Uterus (tissue), 4 donors: Measurements from ENCODE around the gene PTPRM. TPM values are rescaled to one million over a fixed set of nuclear protein-coding genes. Genes with fewer than 3 reads are reported as not detected.

ENCODE experiments used
- DNase-seq, 2 donors: peaks; one replicate each; pipeline ENCODE4 v3.0.0-alpha.2; 2019 to 2020
- H3K27ac ChIP-seq, 2 donors: fragments of 200-600 bp; sonication (generic); 1 replicate in 1 of 2; 2 replicates in 1 of 2; pipeline ENCODE4 v1.5.1; 2016 to 2018
- H3K27me3 ChIP-seq, 2 donors: fragments of 200-600 bp; sonication (generic); one replicate each; pipeline ENCODE4 v1.5.1; 2018 to 2019; ENCODE audit warnings: control low read depth in 1 of 2
- H3K36me3 ChIP-seq, 2 donors: fragments of 200-600 bp; sonication (generic); one replicate each; pipeline ENCODE4 v1.5.1; 2019; ENCODE audit warnings: control low read depth in 1 of 2
- H3K4me1 ChIP-seq, 2 donors: fragments of 200-600 bp; sonication (generic); one replicate each; pipeline ENCODE4 v1.5.1; 2018 to 2019; ENCODE audit warnings: control low read depth in 1 of 2
- H3K4me3 ChIP-seq, 2 donors: fragments of 200-600 bp; sonication (generic); 1 replicate in 1 of 2; 2 replicates in 1 of 2; pipeline ENCODE4 v1.5.1; 2018 to 2019; ENCODE audit warnings: mild to moderate bottlenecking in 1 of 2
- H3K9me3 ChIP-seq, 2 donors: fragments of 200-600 bp; sonication (generic); one replicate each; pipeline ENCODE4 v1.5.1; 2019; ENCODE audit warnings: control low read depth in 1 of 2
- CTCF ChIP-seq, 4 experiments: fragments of 200-600 bp in 2 of 4; fragments of 450-650 bp in 2 of 4; sonication (generic) in 2 of 4; IDR thresholded peaks; one replicate each; pipeline ENCODE4 v1.5.1; 2016 to 2019; ENCODE audit warnings: antibody characterized with exemption in 4 of 4, mild to moderate bottlenecking in 2 of 4, moderate library complexity in 1 of 4
- POLR2A ChIP-seq, 2 donors: fragments of 450-650 bp; IDR thresholded peaks; one replicate each; pipeline ENCODE4 v1.6.1; 2016; ENCODE audit warnings: antibody characterized with exemption in 2 of 2, mild to moderate bottlenecking in 1 of 2, moderate library complexity in 1 of 2
- intact Hi-C: fragments of 100-400 bp; cut with DNase I; formaldehyde crosslinking; loops from one replicate; pipeline ENCODE4 v1.15.1; 2023; ENCODE audit warnings: low total_unique reads
- total RNA-seq, 4 donors: library from RNA; depleted of rRNA in 3 of 4; stranded (reverse); fragments of >200 nt in 3 of 4; gene quantifications; one replicate each; pipeline versions ENCODE4 v1.1.0 to v1.2.4, GENCODE V29; 2014 to 2023
- donor health status: DM: yes; HTN: yes; CAD: no.

PTPRM gene
- total RNA-seq, 4 donors from 2014 or later = 62.0 to 127 (median 85.7) TPM

GRCh38 chr18:7877609-7878008 is 310.5 kb downstream of the PTPRM start:
- Histone ChIP-seq H3K27ac (no peak overlapping the region), H3K4me1 (peaks cover 0 to 4% of the 10 kb centered on the region in 2 donors), H3K27me3 (no peaks in the 10 kb centered on the region), H3K9me3 (no peaks in the 10 kb centered on the region), H3K36me3 (no peaks in the 10 kb centered on the region), H3K4me3 (no peak overlapping the region)
- intact Hi-C loops = no loop called here
- TF ChIP-seq POLR2A (IDR thresholded peaks at IDR 0.05) = no peak
- no peak for TF ChIP-seq CTCF (IDR thresholded peaks at IDR 0.05)
- no peak for DNase-seq

GRCh38 chr18:7878265-7879211 is 311.4 kb downstream of the PTPRM start:
- TF ChIP-seq POLR2A (IDR thresholded peaks at IDR 0.05) (no peak), CTCF (IDR thresholded peaks at IDR 0.05) (no peak)
- no peak overlapping the region for H3K4me3 ChIP-seq
- intact Hi-C loops = no loop called here

GRCh38 chr18:7879717-7880116 is 312.6 kb downstream of the PTPRM start:
- Histone ChIP-seq H3K4me3 (no peak overlapping the region), H3K36me3 (no peaks in the 10 kb centered on the region), H3K4me1 (peaks cover 0 to 4% of the 10 kb centered on the region in 2 donors), H3K9me3 (no peaks in the 10 kb centered on the region), H3K27ac (no peak overlapping the region), H3K27me3 (no peaks in the 10 kb centered on the region)
- intact Hi-C loops = no loop called here
- no peak for DNase-seq
- TF ChIP-seq POLR2A (IDR thresholded peaks at IDR 0.05) (no peak), CTCF (IDR thresholded peaks at IDR 0.05) (no peak)

More at GRCh38 chr18:7878265-7879211, 311.4 kb downstream of the PTPRM start:
- no peak for DNase-seq
- Histone ChIP-seq H3K9me3 (no peaks in the 10 kb centered on the region), H3K4me1 (peaks cover 0 to 4% of the 10 kb centered on the region in 2 donors), H3K36me3 (no peaks in the 10 kb centered on the region), H3K27me3 (no peaks in the 10 kb centered on the region), H3K27ac (no peak overlapping the region)

- no peak for DNase-seq
- Histone ChIP-seq H3K27me3 (no peaks in the 10 kb centered on the region), H3K9me3 (no peaks in the 10 kb centered on the region), H3K27ac (no peak overlapping the region), H3K4me1 (no peaks in the 10 kb centered on the region), H3K36me3 (no peaks in the 10 kb centered on the region), H3K4me3 (no peak overlapping the region)
- TF ChIP-seq POLR2A (IDR thresholded peaks at IDR 0.05) (no peak), CTCF (IDR thresholded peaks at IDR 0.05) (no peak)
- intact Hi-C loops = no loop called here
These were observed 318.7 kb downstream of the PTPRM start for GRCh38 chr18:7885865-7886264.

GRCh38 chr18:7886436-7886835 is 319.3 kb downstream of the PTPRM start:
- no peaks in the 10 kb centered on the region for H3K4me1 ChIP-seq
- H3K27me3 ChIP-seq = no peaks in the 10 kb centered on the region
- no peak overlapping the region for H3K4me3 ChIP-seq
- TF ChIP-seq POLR2A (IDR thresholded peaks at IDR 0.05) (no peak), CTCF (IDR thresholded peaks at IDR 0.05) (no peak)
- H3K27ac ChIP-seq = no peak overlapping the region
- intact Hi-C loops = no loop called here
- H3K9me3 ChIP-seq = no peaks in the 10 kb centered on the region
- no peak for DNase-seq
- H3K36me3 ChIP-seq = no peaks in the 10 kb centered on the region
